ENCODE results near the gene PGGT1B.

DNA sequence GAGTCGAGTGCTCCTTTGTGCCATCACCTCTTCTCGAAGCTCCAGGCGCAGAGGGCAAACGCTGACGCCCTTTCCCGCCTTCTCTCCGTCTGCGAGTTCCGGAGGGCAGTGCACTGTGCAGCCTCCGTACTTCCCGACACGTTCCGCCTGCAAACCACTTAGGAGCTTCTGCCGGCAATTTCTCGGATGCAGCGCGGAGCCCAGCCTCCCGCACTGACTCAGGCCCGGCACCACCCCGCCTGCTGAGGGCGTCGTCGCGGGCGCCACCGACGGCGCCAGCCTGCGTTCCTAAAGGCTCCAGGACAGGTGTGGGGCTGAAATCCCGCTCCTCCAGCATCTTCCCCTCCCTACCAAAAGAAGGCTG is 83.7 kb downstream of the PGGT1B start:
- TF ChIP-seq POLR2AphosphoS2 (IDR thresholded peaks at IDR 0.05; ENCODE audit: low read length) (no peak), ZNF175 (CRISPR knock-in tag; IDR thresholded peaks at IDR 0.05; ENCODE audit: low read depth) (no peak), NFATC3 (IDR thresholded peaks at IDR 0.05) (no peak), JUN (IDR thresholded peaks at IDR 0.05; ENCODE audit: borderline replicate concordance, low read depth, low read length) (no peak), JUN (CRISPR knock-in tag; IDR thresholded peaks at IDR 0.05; ENCODE audit: borderline replicate concordance) (no peak), POLR2A (conservative IDR thresholded peaks at IDR 0.05) (no peak), NR2C1 (IDR thresholded peaks at IDR 0.05) (no peak), NR2C1 (tag; IDR thresholded peaks at IDR 0.05) (no peak), EGR1 (conservative IDR thresholded peaks at IDR 0.05) (no peak), ZNF23 (CRISPR knock-in tag; IDR thresholded peaks at IDR 0.05) (no peak), HCFC1 (IDR thresholded peaks at IDR 0.05; ENCODE audit: low read depth, low read length) (no peak), E2F3 (CRISPR knock-in tag; IDR thresholded peaks at IDR 0.05) (no peak), ZNF561 (CRISPR knock-in tag; conservative IDR thresholded peaks at IDR 0.05) (no peak)
- TF ChIP-seq, protein P1, sequence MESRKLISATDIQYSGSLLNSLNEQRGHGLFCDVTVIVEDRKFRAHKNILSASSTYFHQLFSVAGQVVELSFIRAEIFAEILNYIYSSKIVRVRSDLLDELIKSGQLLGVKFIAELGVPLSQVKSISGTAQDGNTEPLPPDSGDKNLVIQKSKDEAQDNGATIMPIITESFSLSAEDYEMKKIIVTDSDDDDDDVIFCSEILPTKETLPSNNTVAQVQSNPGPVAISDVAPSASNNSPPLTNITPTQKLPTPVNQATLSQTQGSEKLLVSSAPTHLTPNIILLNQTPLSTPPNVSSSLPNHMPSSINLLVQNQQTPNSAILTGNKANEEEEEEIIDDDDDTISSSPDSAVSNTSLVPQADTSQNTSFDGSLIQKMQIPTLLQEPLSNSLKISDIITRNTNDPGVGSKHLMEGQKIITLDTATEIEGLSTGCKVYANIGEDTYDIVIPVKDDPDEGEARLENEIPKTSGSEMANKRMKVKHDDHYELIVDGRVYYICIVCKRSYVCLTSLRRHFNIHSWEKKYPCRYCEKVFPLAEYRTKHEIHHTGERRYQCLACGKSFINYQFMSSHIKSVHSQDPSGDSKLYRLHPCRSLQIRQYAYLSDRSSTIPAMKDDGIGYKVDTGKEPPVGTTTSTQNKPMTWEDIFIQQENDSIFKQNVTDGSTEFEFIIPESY (CRISPR knock-in tag; IDR thresholded peaks at IDR 0.05), result no peak
- TF ChIP-seq, protein P2, sequence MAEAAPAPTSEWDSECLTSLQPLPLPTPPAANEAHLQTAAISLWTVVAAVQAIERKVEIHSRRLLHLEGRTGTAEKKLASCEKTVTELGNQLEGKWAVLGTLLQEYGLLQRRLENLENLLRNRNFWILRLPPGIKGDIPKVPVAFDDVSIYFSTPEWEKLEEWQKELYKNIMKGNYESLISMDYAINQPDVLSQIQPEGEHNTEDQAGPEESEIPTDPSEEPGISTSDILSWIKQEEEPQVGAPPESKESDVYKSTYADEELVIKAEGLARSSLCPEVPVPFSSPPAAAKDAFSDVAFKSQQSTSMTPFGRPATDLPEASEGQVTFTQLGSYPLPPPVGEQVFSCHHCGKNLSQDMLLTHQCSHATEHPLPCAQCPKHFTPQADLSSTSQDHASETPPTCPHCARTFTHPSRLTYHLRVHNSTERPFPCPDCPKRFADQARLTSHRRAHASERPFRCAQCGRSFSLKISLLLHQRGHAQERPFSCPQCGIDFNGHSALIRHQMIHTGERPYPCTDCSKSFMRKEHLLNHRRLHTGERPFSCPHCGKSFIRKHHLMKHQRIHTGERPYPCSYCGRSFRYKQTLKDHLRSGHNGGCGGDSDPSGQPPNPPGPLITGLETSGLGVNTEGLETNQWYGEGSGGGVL (CRISPR knock-in tag; IDR thresholded peaks at IDR 0.05), result no peak
- TF ChIP-seq, protein P3, sequence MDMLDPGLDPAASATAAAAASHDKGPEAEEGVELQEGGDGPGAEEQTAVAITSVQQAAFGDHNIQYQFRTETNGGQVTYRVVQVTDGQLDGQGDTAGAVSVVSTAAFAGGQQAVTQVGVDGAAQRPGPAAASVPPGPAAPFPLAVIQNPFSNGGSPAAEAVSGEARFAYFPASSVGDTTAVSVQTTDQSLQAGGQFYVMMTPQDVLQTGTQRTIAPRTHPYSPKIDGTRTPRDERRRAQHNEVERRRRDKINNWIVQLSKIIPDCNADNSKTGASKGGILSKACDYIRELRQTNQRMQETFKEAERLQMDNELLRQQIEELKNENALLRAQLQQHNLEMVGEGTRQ (CRISPR knock-in tag; IDR thresholded peaks at IDR 0.05), result no peak
